G401.6 (cell line): Measurements from ENCODE around the gene SNTB2.
"Not testable (repeated sequence)": the region's sequence is repeated elsewhere in the genome, so short reads cannot be mapped to it uniquely, and the experiment has no call there.

Experiments used
- FAIRE-seq: peaks from 2 replicates; lab custom pipeline; 2012; peaks lifted over from hg19 to GRCh38; lab: Jason Lieb, UNC

SNTB2 gene

DNA sequence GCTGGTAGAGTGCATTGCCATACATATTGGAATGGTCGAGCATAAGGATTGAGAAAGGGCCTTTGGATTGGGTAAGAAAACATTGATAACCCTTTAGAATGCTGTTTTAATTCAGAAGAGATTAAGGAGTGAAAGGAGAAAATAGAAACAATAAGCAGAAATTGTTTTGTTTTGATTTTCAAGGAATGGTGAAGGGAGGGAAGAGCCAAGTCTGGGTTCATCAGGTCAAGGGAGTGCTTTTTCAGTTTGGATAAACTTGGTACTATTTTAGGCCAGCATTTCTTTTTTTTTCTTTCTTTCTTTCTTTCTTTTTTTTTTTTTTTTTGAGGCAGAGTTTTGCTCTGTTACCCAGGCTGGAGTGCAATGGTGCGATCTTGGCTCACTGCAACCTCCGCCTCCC lies 50.3 kb downstream of the SNTB2 start:
- FAIRE-seq = no peak

DNA sequence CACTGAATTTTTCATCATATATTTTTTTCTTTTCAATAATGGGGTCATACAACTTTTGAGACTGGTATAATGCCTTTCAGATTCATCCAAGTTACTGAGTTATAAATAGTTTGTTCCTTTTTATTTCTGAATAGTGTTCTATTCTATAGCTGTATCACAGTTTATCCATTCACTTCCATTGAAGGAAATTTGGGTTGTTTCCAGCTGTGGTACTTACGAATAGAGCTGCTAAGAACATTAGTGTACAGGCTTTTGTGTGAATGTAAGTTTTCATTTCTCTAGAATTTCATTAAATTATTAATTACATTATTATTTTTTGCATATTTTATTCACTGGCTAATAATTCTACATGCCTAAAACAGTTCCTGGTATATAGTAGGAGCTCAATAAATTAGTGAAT lies 52.9 kb downstream of the SNTB2 start:
- FAIRE-seq = no peak

DNA sequence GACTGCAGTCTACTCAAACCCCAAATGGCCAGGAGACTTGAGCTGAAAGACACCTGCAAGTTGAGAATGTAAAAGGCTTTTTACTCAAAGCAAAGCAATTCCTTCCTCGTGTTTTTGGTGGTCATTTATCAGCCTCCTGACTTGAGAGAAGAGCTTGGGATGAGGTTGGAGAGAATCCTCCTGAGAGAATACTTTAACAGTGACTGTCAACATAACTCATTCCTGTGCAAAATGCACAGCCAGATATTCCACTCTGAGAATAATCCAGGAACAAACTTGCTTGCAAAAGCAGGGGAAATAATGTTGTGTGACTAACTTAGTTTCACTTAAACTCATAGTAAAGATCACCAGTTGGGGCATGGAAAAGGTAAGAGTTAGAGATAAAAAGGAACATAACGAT lies 53.4 kb downstream of the SNTB2 start:
- no peak for FAIRE-seq

DNA sequence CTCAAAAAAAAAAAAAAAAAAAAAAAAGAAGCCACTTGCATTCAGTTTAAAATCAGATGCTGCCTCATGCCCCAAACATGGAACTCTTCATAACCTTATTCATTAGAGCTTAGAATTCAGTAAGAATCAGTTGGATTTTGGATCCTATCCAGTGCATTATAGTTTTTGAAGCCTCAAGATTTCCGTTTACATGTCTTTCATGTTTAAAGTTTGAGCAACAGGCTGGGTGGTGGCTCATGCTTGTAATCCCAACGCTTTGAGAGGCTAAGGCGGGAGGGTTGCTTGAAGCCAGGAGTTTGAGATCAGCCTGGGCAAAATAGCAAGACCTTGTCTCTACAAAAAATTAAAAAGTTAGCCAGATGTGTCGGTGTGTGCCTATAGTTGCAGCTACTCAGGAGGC lies 55.0 kb downstream of the SNTB2 start:
- FAIRE-seq = no peak

- FAIRE-seq = no peak
These were observed 56.5 kb downstream of the SNTB2 start for GRCh38 chr16:69243479-69243878.

DNA sequence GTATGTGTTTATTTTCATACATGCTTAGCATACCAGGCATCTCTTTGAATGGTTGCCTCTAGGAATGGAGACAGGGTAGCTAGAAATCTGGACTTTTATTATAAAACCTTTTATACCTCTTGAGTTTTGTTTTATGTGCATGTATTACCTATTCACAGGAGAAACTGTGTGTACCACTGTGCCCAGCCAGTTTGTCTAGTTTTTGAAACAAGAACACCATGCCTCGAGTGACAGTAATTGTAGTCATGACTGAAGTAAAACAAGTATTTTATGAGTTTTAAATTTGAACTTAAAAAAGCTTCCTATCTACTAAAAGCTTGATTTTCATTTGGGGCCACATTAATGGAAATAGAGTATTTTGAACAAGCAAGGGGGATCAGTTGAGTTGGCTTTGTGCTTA lies 57.4 kb downstream of the SNTB2 start:
- no peak for FAIRE-seq

DNA sequence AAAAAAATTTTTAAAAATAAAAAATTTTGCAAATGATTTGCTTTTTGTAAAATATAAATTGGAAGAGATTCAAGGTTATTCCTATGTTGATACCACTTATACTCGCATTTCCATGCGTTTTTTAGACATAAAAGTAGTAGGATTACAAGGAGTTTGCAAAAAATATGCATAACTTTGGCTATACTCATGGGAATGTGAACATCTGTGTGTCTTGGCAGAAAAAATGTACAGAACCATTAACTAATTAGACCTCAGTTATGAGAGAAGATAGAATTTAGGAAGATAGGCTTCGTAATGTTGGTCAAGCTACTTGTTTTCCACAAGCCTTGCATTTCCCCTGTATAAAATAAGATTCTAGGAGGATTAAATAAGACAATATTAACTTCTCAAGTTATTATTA lies 63.1 kb downstream of the SNTB2 start:
- no peak for FAIRE-seq

- FAIRE-seq = no peak
These were observed 66.9 kb downstream of the SNTB2 start for GRCh38 chr16:69253870-69254341.

GRCh38 chr16:69259428-69259764 lies 72.4 kb downstream of the SNTB2 start:
- FAIRE-seq = not testable (repeated sequence)

DNA sequence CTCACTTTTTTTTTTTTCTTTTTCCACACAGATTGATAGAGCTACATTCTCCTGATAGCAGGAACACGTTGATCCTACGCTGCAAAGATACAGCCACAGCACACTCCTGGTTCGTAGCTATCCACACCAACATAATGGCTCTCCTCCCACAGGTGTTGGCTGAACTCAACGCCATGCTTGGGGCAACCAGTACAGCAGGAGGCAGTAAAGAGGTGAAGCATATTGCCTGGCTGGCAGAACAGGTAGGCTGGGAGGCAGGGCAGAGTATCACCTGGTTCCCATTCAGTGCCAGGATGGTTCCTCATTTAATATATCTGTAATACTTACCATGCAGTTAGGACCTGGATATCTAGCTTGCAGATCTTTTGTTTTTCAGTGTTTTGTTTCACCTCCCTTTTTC lies 73.1 kb downstream of the SNTB2 start:
- no peak for FAIRE-seq

- no peak for FAIRE-seq
These were observed 73.5 kb downstream of the SNTB2 start for GRCh38 chr16:69260506-69260905.

DNA sequence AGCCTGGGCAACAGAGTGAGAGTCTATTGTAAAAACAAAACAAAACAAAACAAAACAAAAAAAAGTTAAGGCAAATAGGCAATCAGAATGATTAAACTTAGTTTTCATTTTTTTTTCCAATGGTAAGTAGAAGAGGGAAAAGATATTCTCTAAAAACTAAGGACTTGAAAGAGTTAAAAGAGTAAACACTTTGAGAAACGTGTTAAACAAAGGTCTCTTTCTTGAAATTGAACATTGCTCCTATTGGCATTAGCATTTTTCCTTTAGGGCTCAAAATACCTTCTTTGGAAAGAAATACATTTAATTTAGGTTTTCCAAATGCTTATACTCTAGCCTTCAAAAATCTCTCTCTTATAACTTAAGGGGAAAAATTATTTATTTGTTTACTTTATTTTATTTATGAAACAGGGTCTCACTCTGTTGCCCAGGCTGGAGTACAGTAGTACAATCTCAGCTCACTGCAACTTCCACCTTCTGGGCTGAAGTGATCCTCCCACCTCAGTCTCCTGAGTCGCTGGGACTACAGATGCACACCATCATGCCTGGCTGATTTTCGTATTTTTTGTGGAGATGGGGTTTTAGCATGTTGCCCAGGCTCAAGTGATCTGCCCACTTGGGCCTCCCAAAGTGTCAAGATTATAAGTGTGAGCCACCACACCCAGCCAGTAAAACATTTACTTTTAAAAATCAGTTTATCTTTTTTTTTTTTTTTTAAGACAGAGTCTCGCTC lies 79.5 kb downstream of the SNTB2 start:
- FAIRE-seq = no peak

DNA sequence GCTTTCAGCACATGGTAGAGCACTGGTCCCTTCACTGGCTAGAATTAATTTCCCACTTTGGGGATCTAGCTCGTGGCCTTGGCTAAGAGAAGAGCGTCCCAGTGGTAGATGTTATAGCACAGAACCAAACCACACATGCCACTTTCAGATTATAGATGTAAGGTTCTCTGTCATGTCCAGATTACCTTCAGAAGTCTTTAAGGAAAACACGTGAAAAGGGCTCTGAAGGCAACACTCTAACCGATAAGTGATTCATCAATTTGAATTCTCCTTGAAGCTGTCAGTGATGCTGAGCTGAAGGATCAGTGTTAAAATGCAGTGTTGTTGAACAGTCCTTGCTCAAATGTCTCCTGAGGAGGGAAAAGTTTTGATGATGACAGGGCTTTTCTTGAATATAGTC lies 80.7 kb downstream of the SNTB2 start:
- FAIRE-seq = no peak

- no peak for FAIRE-seq
These were observed 83.4 kb downstream of the SNTB2 start for GRCh38 chr16:69270395-69270794.

GRCh38 chr16:69270831-69271230 lies 83.9 kb downstream of the SNTB2 start:
- no peak for FAIRE-seq

- FAIRE-seq = no peak
These were observed 86.0 kb downstream of the SNTB2 start for GRCh38 chr16:69273009-69273408.

DNA sequence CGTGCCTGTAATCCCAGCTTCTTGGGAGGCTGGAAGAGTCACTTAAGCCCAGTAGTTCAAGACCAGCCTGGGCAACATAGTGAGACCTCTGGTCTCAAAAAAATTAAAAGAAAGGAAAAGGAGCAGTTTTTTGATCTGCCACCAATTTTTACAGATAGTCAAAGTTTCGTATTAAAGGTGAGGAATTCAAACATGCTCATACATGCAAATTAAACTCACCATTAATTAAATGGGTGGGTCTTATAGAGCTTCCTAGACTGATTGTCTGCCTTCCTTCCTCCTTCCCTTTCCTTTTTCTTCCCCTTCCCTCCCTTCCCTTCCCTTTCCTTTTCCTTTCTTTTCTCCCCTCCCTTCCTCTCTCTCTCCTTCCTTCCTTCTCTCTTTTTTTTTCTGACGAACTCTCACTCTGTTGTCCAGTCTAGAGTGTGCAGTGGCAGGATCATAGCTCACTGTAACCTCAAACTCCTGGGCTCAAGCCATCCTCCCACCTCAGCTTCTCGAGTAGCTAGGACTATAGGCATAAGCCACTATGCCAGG lies 87.8 kb downstream of the SNTB2 start:
- no peak for FAIRE-seq

DNA sequence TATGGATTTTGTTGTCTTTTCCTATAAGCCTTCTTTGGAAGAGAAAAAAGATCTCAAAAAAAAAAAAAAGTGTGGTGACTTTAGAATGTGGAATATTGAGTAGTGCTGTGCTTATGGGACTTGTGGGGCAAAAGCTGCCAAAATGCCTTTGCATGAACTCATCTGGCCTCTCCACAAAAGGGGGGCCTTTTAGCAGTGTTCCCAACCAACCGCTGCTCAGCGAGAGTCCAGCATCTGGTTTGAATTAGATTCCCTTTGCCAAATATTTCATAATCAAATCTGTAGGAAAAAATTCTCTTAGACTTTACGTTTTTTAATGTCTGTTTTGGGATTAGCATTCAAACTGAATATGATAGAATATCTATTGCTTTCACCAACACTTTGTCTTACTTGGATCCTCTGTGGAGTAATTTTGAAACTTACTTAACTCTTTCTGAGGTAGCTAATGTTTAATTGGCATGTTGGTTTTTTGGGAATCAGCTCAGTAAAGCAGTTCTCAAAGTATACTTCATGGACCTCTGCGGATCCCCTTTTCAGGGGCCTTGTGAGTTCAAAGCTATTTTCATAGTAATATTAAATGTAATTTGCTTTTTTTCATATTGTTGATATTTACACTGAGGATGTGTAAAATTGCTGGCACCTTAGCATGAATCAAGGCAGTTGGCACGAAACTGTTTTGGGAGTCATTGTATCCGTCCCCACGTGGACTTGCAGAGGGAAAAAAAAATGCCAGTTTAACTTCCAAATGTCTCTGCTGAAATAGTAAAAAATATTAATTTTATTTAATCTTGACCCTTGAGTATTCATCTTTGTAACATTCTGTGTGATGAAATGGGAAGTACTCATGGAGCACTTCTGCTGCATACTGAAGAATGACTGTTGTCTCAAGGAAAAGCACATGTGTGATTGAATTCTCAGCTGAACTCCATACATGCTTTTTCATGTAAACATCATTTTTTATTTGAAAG lies 89.5 kb downstream of the SNTB2 start:
- no peak for FAIRE-seq

DNA sequence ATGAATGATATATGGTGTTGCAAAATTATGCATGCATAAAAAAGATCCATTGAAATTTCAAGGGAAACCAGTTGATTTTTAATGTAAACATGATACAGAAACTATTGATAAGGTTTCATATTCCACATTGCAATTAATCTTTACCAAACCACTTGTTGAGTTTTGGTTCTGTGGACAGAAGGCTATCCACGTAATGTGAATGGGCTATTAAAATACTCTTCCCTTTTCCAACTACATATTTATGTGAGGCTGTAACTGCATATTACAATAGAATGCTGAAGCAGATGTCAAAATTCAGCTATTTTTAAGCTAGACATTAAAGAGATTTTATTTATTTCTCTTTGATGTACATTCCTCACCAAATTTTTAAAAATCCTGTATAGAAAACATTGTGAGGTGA lies 90.4 kb downstream of the SNTB2 start:
- no peak for FAIRE-seq

GRCh38 chr16:69283851-69284250 lies 96.9 kb downstream of the SNTB2 start:
- no peak for FAIRE-seq

GRCh38 chr16:69285240-69285639 lies 98.3 kb downstream of the SNTB2 start:
- FAIRE-seq = no peak

DNA sequence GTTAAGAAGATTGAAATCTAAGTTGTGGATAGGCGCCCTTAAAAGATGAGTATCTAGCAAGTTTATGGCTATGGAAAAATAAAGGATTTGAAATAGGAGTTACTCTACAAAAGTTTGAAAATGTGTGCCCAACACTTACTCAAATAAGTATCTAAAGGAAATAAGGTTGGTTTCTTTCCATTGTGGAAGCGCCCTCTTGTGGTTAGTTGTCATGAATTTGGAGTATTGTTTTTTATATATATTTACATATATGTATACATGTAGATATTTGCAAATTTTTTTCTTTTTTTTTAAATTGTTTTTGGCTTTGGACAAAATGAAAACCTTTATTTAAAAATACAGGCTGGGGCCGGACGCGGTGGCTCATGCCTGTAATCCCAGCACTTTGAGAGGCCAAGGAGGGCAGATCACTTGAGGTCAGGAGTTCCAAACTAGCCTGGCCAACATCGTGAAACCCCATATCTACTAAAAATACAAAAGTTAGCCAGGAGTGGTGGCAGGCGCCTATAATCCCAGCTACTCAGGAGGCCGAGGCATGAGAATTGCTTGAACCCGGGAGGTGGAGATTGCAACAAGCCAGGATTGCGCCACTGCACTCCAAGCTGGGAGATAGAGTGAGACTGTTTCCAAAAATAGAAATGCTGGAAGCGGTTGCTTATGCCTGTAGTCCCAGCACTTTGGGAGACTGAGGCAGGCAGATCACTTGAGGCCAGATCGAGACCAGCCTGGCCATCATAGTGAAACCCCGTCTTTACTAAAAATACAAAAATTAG lies 100.2 kb downstream of the SNTB2 start:
- peak; percentile 97 for FAIRE-seq
